ENCODE results near the gene PHF24. TPM values are rescaled to one million over a fixed set of nuclear protein-coding genes. Genes with fewer than 3 reads are reported as not detected.

PHF24 gene
- total and polyA plus RNA-seq, 2 experiments from 2014 or later = 0.11 to 0.67 TPM

GRCh38 chr9:34961574-34962490, 3.7 kb downstream of the PHF24 start:
- Histone ChIP-seq H4K20me1 (ENCODE audit: insufficient read depth, poor library complexity, severe bottlenecking) (no peaks in the 10 kb centered on the region), H3K4me1 (ENCODE audit: insufficient read depth) (no peaks in the 10 kb centered on the region), H3K27ac (no peak overlapping the region), H3K79me2 (no peaks in the 10 kb centered on the region), H3K27me3 (peaks cover 68% of the 10 kb centered on the region), H2AFZ (no peak overlapping the region), H3K4me3 (no peak overlapping the region), H3K9me2 (replicated peaks; ENCODE audit: insufficient read depth) (no peaks in the 10 kb centered on the region), H3K4me2 (no peak overlapping the region), H3K9me3 (ENCODE audit: low read depth) (no peaks in the 10 kb centered on the region), H3K36me3 (replicated peaks; ENCODE audit: insufficient read depth, low read depth) (no peaks in the 10 kb centered on the region)
- WGBS (ENCODE audit: low lambda C conversion rate, missing lambda C conversion rate) = 41% methylated on average over 5 of the region's 5 CpGs
- TF ChIP-seq EZH2 (IDR thresholded peaks at IDR 0.05; ENCODE audit: borderline replicate concordance) (no peak), EZH2phosphoT487 (IDR thresholded peaks at IDR 0.05; ENCODE audit: low read depth, severe bottlenecking, unreplicated experiment) (no peak), CTCF (IDR thresholded peaks at IDR 0.05; ENCODE audit: poor library complexity) (no peak)
- peak; percentile 62 for DNase-seq (ENCODE audit: low spot score)

- H3K27ac ChIP-seq = no peak overlapping the region
- H3K9me2 ChIP-seq (replicated peaks; ENCODE audit: insufficient read depth) = no peaks in the 10 kb centered on the region
- no peak overlapping the region for H3K4me2 ChIP-seq
- no peaks in the 10 kb centered on the region for H3K36me3 ChIP-seq (replicated peaks; ENCODE audit: insufficient read depth, low read depth)
- DNase-seq (ENCODE audit: low spot score) = no peak
- TF ChIP-seq EZH2phosphoT487 (IDR thresholded peaks at IDR 0.05; ENCODE audit: low read depth, severe bottlenecking, unreplicated experiment) (no peak), CTCF (IDR thresholded peaks at IDR 0.05; ENCODE audit: poor library complexity) (no peak), EZH2 (IDR thresholded peaks at IDR 0.05; ENCODE audit: borderline replicate concordance) (no peak)
- H3K79me2 ChIP-seq = no peaks in the 10 kb centered on the region
- H4K20me1 ChIP-seq (ENCODE audit: insufficient read depth, poor library complexity, severe bottlenecking) = no peaks in the 10 kb centered on the region
- H3K27me3 ChIP-seq = peaks cover 65% of the 10 kb centered on the region
- WGBS (ENCODE audit: low lambda C conversion rate, missing lambda C conversion rate) = 91% methylated on average over 3 of the region's 3 CpGs
- no peak overlapping the region for H2AFZ ChIP-seq
- no peak overlapping the region for H3K4me3 ChIP-seq
- H3K9me3 ChIP-seq (ENCODE audit: low read depth) = no peaks in the 10 kb centered on the region
- H3K4me1 ChIP-seq (ENCODE audit: insufficient read depth) = no peaks in the 10 kb centered on the region
These were observed 4.5 kb downstream of the PHF24 start for GRCh38 chr9:34962546-34962945.

GRCh38 chr9:34963552-34963951, 5.5 kb downstream of the PHF24 start:
- TF ChIP-seq CTCF (IDR thresholded peaks at IDR 0.05; ENCODE audit: poor library complexity) = no peak
- 70% methylated on average over 2 of the region's 2 CpGs for WGBS (ENCODE audit: low lambda C conversion rate, missing lambda C conversion rate)
- peaks cover 68% of the 10 kb centered on the region for H3K27me3 ChIP-seq

More at GRCh38 chr9:34963552-34963951, 5.5 kb downstream of the PHF24 start:
- H2AFZ ChIP-seq = no peak overlapping the region
- H3K36me3 ChIP-seq (replicated peaks; ENCODE audit: insufficient read depth, low read depth) = no peaks in the 10 kb centered on the region
- no peak overlapping the region for H3K27ac ChIP-seq
- H3K4me2 ChIP-seq = no peak overlapping the region
- H3K9me2 ChIP-seq (replicated peaks; ENCODE audit: insufficient read depth) = no peaks in the 10 kb centered on the region
- no peak for DNase-seq (ENCODE audit: low spot score)
- no peaks in the 10 kb centered on the region for H3K4me1 ChIP-seq (ENCODE audit: insufficient read depth)
- H3K4me3 ChIP-seq = no peak overlapping the region
- H4K20me1 ChIP-seq (ENCODE audit: insufficient read depth, poor library complexity, severe bottlenecking) = no peaks in the 10 kb centered on the region
- H3K9me3 ChIP-seq (ENCODE audit: low read depth) = no peaks in the 10 kb centered on the region
- no peaks in the 10 kb centered on the region for H3K79me2 ChIP-seq
